BE2C (cell line): ENCODE data around the gene USP37.
A peak's percentile ranks its signal among the peaks of the same experiment; 100 is the strongest.

Experiments
- DNase-seq: peaks from one replicate; pipeline ENCODE4 v3.0.0-alpha.2; 2020
- H3K27me3 ChIP-seq: fragments of 250-450 bp; sonication (Bioruptor Pico); 2 replicates; pipeline ENCODE4 v1.5.1; 2020; ENCODE audit warnings: mild to moderate bottlenecking
- H3K36me3 ChIP-seq: fragments of 250-450 bp; sonication (Bioruptor Pico); 2 replicates; pipeline ENCODE4 v1.5.1; 2020; ENCODE audit warnings: mild to moderate bottlenecking
- H3K4me1 ChIP-seq: fragments of 250-450 bp; sonication (Bioruptor Pico); 2 replicates; pipeline ENCODE4 v1.5.1; 2020
- H3K4me3 ChIP-seq: 2 replicates; pipeline ENCODE4 v1.5.1; 2011; ENCODE audit warnings: low read depth, low read length
- H3K9me3 ChIP-seq: fragments of 250-450 bp; sonication (Bioruptor Pico); 2 replicates; pipeline ENCODE4 v1.5.1; 2020
- CTCF ChIP-seq: IDR thresholded peaks from 2 replicates; pipeline ENCODE4 v1.5.1; 2012; ENCODE audit warnings: mild to moderate bottlenecking, low read depth, low read length

The USP37 gene

DNA sequence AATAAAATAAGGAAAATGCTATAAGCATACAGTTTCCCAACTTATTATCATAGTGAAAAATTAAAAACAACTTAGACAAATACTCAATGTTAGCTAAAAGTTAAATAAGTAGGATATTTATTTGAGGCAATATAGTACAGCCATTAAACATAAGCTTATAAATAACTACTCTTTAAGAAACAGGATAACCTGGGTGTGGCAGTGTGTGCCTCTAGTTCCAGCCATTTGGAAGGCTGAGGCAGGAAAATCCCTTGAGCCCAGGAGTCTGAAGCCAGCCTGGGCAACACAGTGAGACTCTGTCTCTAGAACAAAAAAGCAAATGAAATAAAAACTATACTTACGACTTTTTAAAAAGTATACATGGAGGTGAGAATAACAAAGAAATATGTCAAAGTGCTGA, 109.6 kb downstream of the USP37 start:
- peaks cover 47% of the 10 kb centered on the region for H3K36me3 ChIP-seq

GRCh38 chr2:218456849-218457248, 111.3 kb downstream of the USP37 start:
- Histone ChIP-seq H3K9me3 (no peaks in the 10 kb centered on the region), H3K27me3 (no peaks in the 10 kb centered on the region), H3K36me3 (peaks cover 35% of the 10 kb centered on the region), H3K4me1 (no peaks in the 10 kb centered on the region), H3K4me3 (no peak overlapping the region)
- DNase-seq = no peak
- TF ChIP-seq CTCF = no peak

More for the DNA sequence above, 109.6 kb downstream of the USP37 start:
- no peak for TF ChIP-seq CTCF
- no peaks in the 10 kb centered on the region for H3K27me3 ChIP-seq
- no peak for DNase-seq
- H3K4me3 ChIP-seq = no peak overlapping the region
- no peaks in the 10 kb centered on the region for H3K4me1 ChIP-seq
- no peaks in the 10 kb centered on the region for H3K9me3 ChIP-seq

- H3K36me3 ChIP-seq = peaks cover 36% of the 10 kb centered on the region
- H3K27me3 ChIP-seq = no peaks in the 10 kb centered on the region
- no peak for TF ChIP-seq CTCF
These were observed 116.1 kb downstream of the USP37 start for GRCh38 chr2:218452079-218452478.

GRCh38 chr2:218448934-218449333, 119.2 kb downstream of the USP37 start:
- Histone ChIP-seq H3K4me1 (peaks cover 14% of the 10 kb centered on the region), H3K4me3 (no peak overlapping the region), H3K9me3 (no peaks in the 10 kb centered on the region; the same call in 1 of the 2 replicates), H3K27me3 (no peaks in the 10 kb centered on the region), H3K36me3 (peaks cover 15% of the 10 kb centered on the region)
- peak; percentile 42 for DNase-seq
- no peak for TF ChIP-seq CTCF

More at GRCh38 chr2:218452079-218452478, 116.1 kb downstream of the USP37 start:
- DNase-seq = no peak
- peaks cover 6% of the 10 kb centered on the region for H3K4me1 ChIP-seq
- no peaks in the 10 kb centered on the region; the same call in 1 of the 2 replicates for H3K9me3 ChIP-seq
- H3K4me3 ChIP-seq = no peak overlapping the region

DNA sequence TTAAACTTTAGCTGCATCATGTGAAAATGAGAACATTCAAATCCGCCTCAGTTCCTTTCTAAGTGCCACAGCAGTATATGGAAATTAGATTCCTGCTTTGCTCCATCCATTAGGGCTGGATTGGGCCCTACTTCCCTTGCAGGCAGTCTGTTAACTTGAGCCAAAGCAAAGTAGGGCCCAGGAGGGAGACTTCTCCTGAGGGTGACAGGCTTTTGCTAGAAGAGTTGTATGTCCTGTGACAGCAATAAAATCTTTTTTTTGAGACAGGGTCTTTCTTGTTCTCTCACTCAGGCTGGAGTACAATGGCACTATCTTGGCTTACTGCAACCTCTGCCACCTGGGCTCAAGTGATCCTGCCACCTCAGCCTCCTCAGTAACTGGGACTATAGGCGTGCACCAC, 121.1 kb downstream of the USP37 start:
- Histone ChIP-seq H3K9me3 (no peaks in the 10 kb centered on the region; the same call in 1 of the 2 replicates), H3K4me3 (no peak overlapping the region), H3K4me1 (peaks cover 14% of the 10 kb centered on the region), H3K36me3 (peaks cover 11% of the 10 kb centered on the region; the same call in 1 of the 2 replicates), H3K27me3 (no peaks in the 10 kb centered on the region)
- no peak for DNase-seq
- no peak for TF ChIP-seq CTCF

GRCh38 chr2:218446547-218446946, 121.6 kb downstream of the USP37 start:
- Histone ChIP-seq H3K27me3 (no peaks in the 10 kb centered on the region), H3K36me3 (peaks cover 11% of the 10 kb centered on the region; the same call in 1 of the 2 replicates), H3K9me3 (no peaks in the 10 kb centered on the region; the same call in 1 of the 2 replicates), H3K4me3 (no peak overlapping the region), H3K4me1 (peaks cover 14% of the 10 kb centered on the region)
- no peak for TF ChIP-seq CTCF
- DNase-seq = no peak
